Tibial nerve (tissue), 3 donors: ENCODE results near the gene WDR37.

Experiments used
- CTCF ChIP-seq, 5 experiments: fragments of 200-600 bp in 3 of 5; fragments of 450-650 bp in 2 of 5; sonication (generic) in 3 of 5; IDR thresholded peaks; one replicate each; pipeline ENCODE4 v1.5.1; 2016 to 2019; ENCODE audit warnings: antibody characterized with exemption in 5 of 5, mild to moderate bottlenecking in 3 of 5, moderate library complexity in 2 of 5
- POLR2A ChIP-seq, 2 donors: fragments of 450-650 bp; IDR thresholded peaks; one replicate each; pipeline ENCODE4 v1.6.1; 2017; ENCODE audit warnings: antibody characterized with exemption in 2 of 2, mild to moderate bottlenecking in 2 of 2, moderate library complexity in 2 of 2

- TF ChIP-seq CTCF (IDR thresholded peaks at IDR 0.05) (peak; percentile 46 to 69 (median 54)), POLR2A (IDR thresholded peaks at IDR 0.05) (no peak)
These were observed 53.8 kb downstream of the WDR37 start for GRCh38 chr10:1109795-1110673.
